ENCODE data around the gene TM9SF2. TPM values are rescaled to one million over a fixed set of nuclear protein-coding genes. Genes with fewer than 3 reads are reported as not detected.
A peak's percentile ranks its signal among the peaks of the same experiment; 100 is the strongest.

The TM9SF2 gene
- total RNA-seq, 2 experiments from 2014 or later, result 48.0 to 48.1 TPM

GRCh38 chr13:99572921-99573320, 71.6 kb downstream of the TM9SF2 start:
- H3K4me3 Mint-ChIP-seq, result no peak overlapping the region
- H3K9me3 Mint-ChIP-seq, result peaks cover 3% of the 10 kb centered on the region
- no peaks in the 10 kb centered on the region for H3K36me3 Mint-ChIP-seq (ENCODE audit: low read depth)
- POLR2A ChIA-PET, result no interaction called here
- H3K4me1 Mint-ChIP-seq (ENCODE audit: low read depth), result no peaks in the 10 kb centered on the region
- ATAC-seq (no peak), DNase-seq (no peak)
- no peak overlapping the region for H3K27ac Mint-ChIP-seq
- intact Hi-C loops (cut with micrococcal nuclease), result no loop called here
- TF ChIP-seq CTCF (IDR thresholded peaks at IDR 0.05), result no peak
- H3K27me3 Mint-ChIP-seq, result no peaks in the 10 kb centered on the region
- CTCF ChIA-PET, result interaction anchor here (1.2 to 1.9 kb wide), 2 partner anchors 14 to 37 kb away, joined by 3 to 5 read pairs; no protein-coding TSS in a partner anchor

GRCh38 chr13:99575376-99576120, 74.3 kb downstream of the TM9SF2 start:
- Mint-ChIP-seq H3K27me3 (no peaks in the 10 kb centered on the region), H3K9me3 (no peaks in the 10 kb centered on the region), H3K4me3 (no peak overlapping the region), H3K27ac (no peak overlapping the region), H3K36me3 (ENCODE audit: low read depth) (no peaks in the 10 kb centered on the region), H3K4me1 (ENCODE audit: low read depth) (no peaks in the 10 kb centered on the region)
- ChIA-PET POLR2A (no interaction called here), CTCF (no interaction called here)
- ATAC-seq, result no peak
- intact Hi-C loops (cut with micrococcal nuclease), result no loop called here
- no peak for DNase-seq
- no peak for TF ChIP-seq CTCF (IDR thresholded peaks at IDR 0.05)

- ATAC-seq, result peak; percentile 37
- H3K27ac Mint-ChIP-seq, result no peak overlapping the region
- no peaks in the 10 kb centered on the region for H3K4me1 Mint-ChIP-seq (ENCODE audit: low read depth)
- intact Hi-C loops (cut with micrococcal nuclease), result no loop called here
- H3K27me3 Mint-ChIP-seq, result no peaks in the 10 kb centered on the region
- no peak overlapping the region for H3K4me3 Mint-ChIP-seq
- no peaks in the 10 kb centered on the region for H3K36me3 Mint-ChIP-seq (ENCODE audit: low read depth)
- CTCF ChIA-PET, result interaction anchor here (1.0 to 1.5 kb wide), 5 partner anchors 16 to 78 kb away, joined by 3 to 6 read pairs (median 4); partner anchors contain the start of gene CLYBL
- TF ChIP-seq CTCF (IDR thresholded peaks at IDR 0.05), result no peak
- POLR2A ChIA-PET, result interaction anchor here (0.7 kb wide), 1 partner anchor 28 kb away, joined by 3 read pairs; no protein-coding TSS in a partner anchor
- DNase-seq, result no peak
- no peaks in the 10 kb centered on the region for H3K9me3 Mint-ChIP-seq
Measured at GRCh38 chr13:99577934-99578917, 77.0 kb downstream of the TM9SF2 start.

GRCh38 chr13:99580500-99581268, 79.4 kb downstream of the TM9SF2 start:
- Mint-ChIP-seq H3K4me3 (no peak overlapping the region), H3K9me3 (no peaks in the 10 kb centered on the region), H3K27ac (no peak overlapping the region), H3K36me3 (ENCODE audit: low read depth) (no peaks in the 10 kb centered on the region), H3K27me3 (no peaks in the 10 kb centered on the region), H3K4me1 (ENCODE audit: low read depth) (no peaks in the 10 kb centered on the region)
- POLR2A ChIA-PET, result no interaction called here
- CTCF ChIA-PET, result interaction anchor here (0.8 to 1.5 kb wide), 5 partner anchors 20 to 141 kb away, joined by 3 to 5 read pairs (median 4); no protein-coding TSS in a partner anchor
- intact Hi-C loops (cut with micrococcal nuclease), result no loop called here
- DNase-seq (no peak), ATAC-seq (no peak)
- TF ChIP-seq CTCF (IDR thresholded peaks at IDR 0.05), result no peak

Measured in activated CD8-positive, alpha-beta T cell treated with anti-CD3 and anti-CD28 coated beads for 36 hours (primary cell).